ENCODE measurements around the gene H6PD.

DNA sequence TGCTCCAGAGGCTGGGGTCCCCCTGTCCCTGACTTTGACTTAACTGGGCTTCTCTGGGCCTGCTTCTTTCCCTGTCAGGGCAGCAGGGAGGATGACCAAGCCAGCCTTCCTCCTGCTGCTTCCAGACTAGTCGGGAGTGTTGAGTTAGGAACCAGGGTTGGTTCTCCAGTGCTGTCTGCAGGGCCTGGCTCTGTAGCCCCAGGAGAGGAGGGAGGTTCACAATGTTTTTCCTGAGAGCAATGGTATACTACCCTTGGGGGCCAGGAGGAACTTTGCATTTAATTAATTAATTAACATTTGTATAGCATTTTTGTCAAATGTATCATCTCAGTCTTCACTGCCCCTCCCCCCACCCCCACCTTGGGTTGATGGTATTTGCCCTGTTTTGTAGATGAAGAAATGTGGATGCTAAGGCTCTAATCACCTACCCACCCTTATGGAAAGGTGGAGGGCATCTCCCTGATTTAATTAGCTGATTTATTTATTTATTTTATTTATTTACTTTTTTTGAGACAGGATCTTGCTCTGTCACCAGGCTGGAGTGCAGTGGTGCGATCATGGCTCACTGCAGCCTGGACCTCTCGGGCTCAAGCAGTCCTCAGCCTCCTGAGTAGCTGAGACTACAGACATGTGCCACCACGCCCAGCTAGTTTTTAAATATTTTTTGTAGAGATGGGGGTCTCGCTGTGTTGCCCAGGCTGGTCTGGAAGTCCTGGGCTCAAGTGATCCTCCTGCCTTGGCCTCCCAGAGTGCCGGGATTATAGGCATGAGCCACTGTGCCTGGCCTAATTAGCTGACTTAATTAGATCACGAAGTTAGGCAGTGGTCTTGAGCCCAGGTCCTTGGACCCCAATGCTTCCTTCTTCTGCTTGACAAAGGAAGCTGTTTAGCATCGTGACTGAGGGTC lies 6.6 kb downstream of the H6PD start:
- TF ChIP-seq, protein P1, sequence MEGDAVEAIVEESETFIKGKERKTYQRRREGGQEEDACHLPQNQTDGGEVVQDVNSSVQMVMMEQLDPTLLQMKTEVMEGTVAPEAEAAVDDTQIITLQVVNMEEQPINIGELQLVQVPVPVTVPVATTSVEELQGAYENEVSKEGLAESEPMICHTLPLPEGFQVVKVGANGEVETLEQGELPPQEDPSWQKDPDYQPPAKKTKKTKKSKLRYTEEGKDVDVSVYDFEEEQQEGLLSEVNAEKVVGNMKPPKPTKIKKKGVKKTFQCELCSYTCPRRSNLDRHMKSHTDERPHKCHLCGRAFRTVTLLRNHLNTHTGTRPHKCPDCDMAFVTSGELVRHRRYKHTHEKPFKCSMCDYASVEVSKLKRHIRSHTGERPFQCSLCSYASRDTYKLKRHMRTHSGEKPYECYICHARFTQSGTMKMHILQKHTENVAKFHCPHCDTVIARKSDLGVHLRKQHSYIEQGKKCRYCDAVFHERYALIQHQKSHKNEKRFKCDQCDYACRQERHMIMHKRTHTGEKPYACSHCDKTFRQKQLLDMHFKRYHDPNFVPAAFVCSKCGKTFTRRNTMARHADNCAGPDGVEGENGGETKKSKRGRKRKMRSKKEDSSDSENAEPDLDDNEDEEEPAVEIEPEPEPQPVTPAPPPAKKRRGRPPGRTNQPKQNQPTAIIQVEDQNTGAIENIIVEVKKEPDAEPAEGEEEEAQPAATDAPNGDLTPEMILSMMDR (IDR thresholded peaks at IDR 0.05; ENCODE audit: low read depth, low read length) = no peak
- TF ChIP-seq EZH2phosphoT487 (IDR thresholded peaks at IDR 0.05; ENCODE audit: low read depth) = no peak
